Endodermal cell (in vitro differentiated cells): ENCODE data around the gene GLG1. TPM values are rescaled to one million over a fixed set of nuclear protein-coding genes. Genes with fewer than 3 reads are reported as not detected.
"Not testable (repeated sequence)": the region's sequence is repeated elsewhere in the genome, so short reads cannot be mapped to it uniquely, and the experiment has no call there.

ENCODE experiments used
- DNase-seq: peaks from one replicate; pipeline ENCODE4 v3.0.0-alpha.2; 2017
- H3K27ac ChIP-seq: 2 replicates; pipeline ENCODE4 v1.5.1; 2013; ENCODE audit warnings: mild to moderate bottlenecking, low read depth, low read length, moderate library complexity
- H3K27me3 ChIP-seq: 2 replicates; pipeline ENCODE4 v1.6.1; 2013; ENCODE audit warnings: mild to moderate bottlenecking, low read length, moderate library complexity; ENCODE audit not compliant: insufficient read depth, control insufficient read depth, poor library complexity, severe bottlenecking
- H3K36me3 ChIP-seq: 2 replicates; pipeline ENCODE4 v1.7.0; 2013; ENCODE audit warnings: mild to moderate bottlenecking, low read length, moderate library complexity; ENCODE audit not compliant: control insufficient read depth, insufficient read depth
- H3K4me1 ChIP-seq: one replicate; pipeline ENCODE4 v1.7.0; 2013; ENCODE audit warnings: low read length; ENCODE audit not compliant: control insufficient read depth, insufficient read depth
- H3K4me3 ChIP-seq: 2 replicates; pipeline ENCODE4 v1.5.1; 2013; ENCODE audit warnings: mild to moderate bottlenecking, low read length, moderate library complexity
- H3K9ac ChIP-seq: 2 replicates; pipeline ENCODE4 v1.6.1; 2013; ENCODE audit warnings: mild to moderate bottlenecking, low read length, moderate library complexity; ENCODE audit not compliant: poor library complexity, severe bottlenecking; ENCODE audit errors: extremely low read depth
- H3K9me3 ChIP-seq: 2 replicates; pipeline ENCODE4 v1.6.1; 2013; ENCODE audit warnings: mild to moderate bottlenecking, low read length, moderate library complexity; ENCODE audit not compliant: control insufficient read depth
- H3K27ac Mint-ChIP-seq: 2 replicates; pipeline ENCODE4 v1.8.0; 2020; ENCODE audit warnings: mixed read lengths
- H3K27me3 Mint-ChIP-seq: 2 replicates; pipeline ENCODE4 v1.8.0; 2021; ENCODE audit warnings: mild to moderate bottlenecking, mixed read lengths; ENCODE audit not compliant: insufficient read depth
- H3K36me3 Mint-ChIP-seq: 2 replicates; pipeline ENCODE4 v1.8.0; 2020; ENCODE audit warnings: low read depth, mixed read lengths
- H3K4me1 Mint-ChIP-seq: 2 replicates; pipeline ENCODE4 v1.8.0; 2020; ENCODE audit warnings: mixed read lengths
- H3K4me3 Mint-ChIP-seq: 2 replicates; pipeline ENCODE4 v1.8.0; 2020; ENCODE audit warnings: mild to moderate bottlenecking, moderate library complexity, mixed read lengths
- H3K9me3 Mint-ChIP-seq: 2 replicates; pipeline ENCODE4 v1.8.0; 2020; ENCODE audit warnings: mild to moderate bottlenecking, mixed read lengths
- CTCF ChIP-seq: fragments of 200-600 bp; sonication (generic); conservative IDR thresholded peaks from 2 replicates; pipeline ENCODE4 v1.5.0; 2021; ENCODE audit warnings: antibody characterized with exemption, mild to moderate bottlenecking
- WGBS, 2 experiments: methylation state at CpG; one replicate each; pipeline versions ENCODE4 v1.1.5 to v1.1.7; 2013; ENCODE audit warnings: missing lambda C conversion rate in 2 of 2, mixed read lengths in 1 of 2; ENCODE audit not compliant: insufficient coverage in 1 of 2, insufficient read length in 1 of 2; 5-methylcytosine and 5-hydroxymethylcytosine counted together
- total RNA-seq, 2 donors: library from RNA; stranded (reverse); fragmentation: NEBNext Ultra II Directional in 1 of 2; extraction: Animal tissue kit (Norgen Biotek cat#: 25700) in 1 of 2; gene quantifications; 2 replicates in 1 of 2; 3 replicates in 1 of 2; pipeline ENCODE4 v1.2.1, GENCODE V29; 2021

GLG1 gene
- total RNA-seq, 2 donors from 2014 or later, result 120 to 136 TPM

GRCh38 chr16:74524926-74525325 is 82.0 kb downstream of the GLG1 start:
- Mint-ChIP-seq H3K27ac (no peak overlapping the region), H3K27me3 (no peaks in the 10 kb centered on the region), H3K4me1 (peaks cover 22% of the 10 kb centered on the region), H3K36me3 (peaks cover 25% of the 10 kb centered on the region), H3K4me3 (no peak overlapping the region), H3K9me3 (peaks cover 12% of the 10 kb centered on the region)
- H3K4me3 ChIP-seq, result no peak overlapping the region
- no peak overlapping the region for H3K27ac ChIP-seq
- H3K9me3 ChIP-seq, result peaks cover 17% of the 10 kb centered on the region
- TF ChIP-seq CTCF, result no peak
- H3K27me3 ChIP-seq, result no peaks in the 10 kb centered on the region
- H3K9ac ChIP-seq, result no peak overlapping the region
- DNase-seq, result no peak
- peaks cover 23% of the 10 kb centered on the region for H3K36me3 ChIP-seq
- no peaks in the 10 kb centered on the region for H3K4me1 ChIP-seq

- Histone ChIP-seq H3K4me1 (no peaks in the 10 kb centered on the region), H3K36me3 (peaks cover 24% of the 10 kb centered on the region), H3K4me3 (no peak overlapping the region), H3K27me3 (no peaks in the 10 kb centered on the region), H3K9me3 (peaks cover 17% of the 10 kb centered on the region), H3K9ac (no peak overlapping the region), H3K27ac (no peak overlapping the region)
- H3K27me3 Mint-ChIP-seq, result no peaks in the 10 kb centered on the region
- peaks cover 29% of the 10 kb centered on the region for H3K36me3 Mint-ChIP-seq
- no peak for DNase-seq
- no peak for TF ChIP-seq CTCF
- no peak overlapping the region for H3K4me3 Mint-ChIP-seq
- H3K27ac Mint-ChIP-seq, result no peak overlapping the region
- H3K4me1 Mint-ChIP-seq, result peaks cover 22% of the 10 kb centered on the region
- 92% methylated on average over 3 to 5 of the region's 5 CpGs for WGBS, 2 experiments
- H3K9me3 Mint-ChIP-seq, result peaks cover 17% of the 10 kb centered on the region
These were observed 82.8 kb downstream of the GLG1 start for GRCh38 chr16:74524117-74524516.

GRCh38 chr16:74523706-74524105 is 83.2 kb downstream of the GLG1 start:
- H3K27ac Mint-ChIP-seq, H3K27ac ChIP-seq, H3K9ac ChIP-seq, DNase-seq, H3K4me3 Mint-ChIP-seq, H3K27me3 ChIP-seq, H3K4me3 ChIP-seq, H3K27me3 Mint-ChIP-seq, H3K4me1 ChIP-seq: not testable (repeated sequence)
- WGBS, 2 experiments, result 94 to 100% methylated on average over 3 of the region's 3 CpGs
- H3K9me3 Mint-ChIP-seq, result peaks cover 17% of the 10 kb centered on the region
- Histone ChIP-seq H3K36me3 (peaks cover 24% of the 10 kb centered on the region), H3K9me3 (peaks cover 17% of the 10 kb centered on the region)
- peaks cover 32% of the 10 kb centered on the region for H3K36me3 Mint-ChIP-seq
- H3K4me1 Mint-ChIP-seq, result peaks cover 22% of the 10 kb centered on the region

DNA sequence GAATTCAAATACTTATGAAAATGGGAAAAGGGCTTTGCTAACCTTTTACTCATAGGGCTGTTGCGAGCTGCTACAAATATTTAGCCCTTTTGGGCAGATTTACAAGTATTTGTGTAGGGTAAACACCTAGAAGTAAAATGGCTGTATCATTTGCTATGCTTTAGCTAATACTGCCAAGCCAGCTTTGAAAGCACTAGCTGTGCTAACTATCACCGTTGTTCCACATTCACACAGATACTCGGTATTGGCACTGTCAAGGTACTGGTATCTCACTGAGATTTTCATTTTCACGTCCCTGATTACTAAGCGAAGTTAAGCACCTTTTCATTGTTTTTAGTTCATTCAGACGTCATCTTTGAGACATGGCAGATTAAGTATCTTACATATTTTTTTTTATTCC is 84.8 kb downstream of the GLG1 start:
- peaks cover 27% of the 10 kb centered on the region for H3K4me1 Mint-ChIP-seq
- H3K9me3 Mint-ChIP-seq, result peaks cover 17% of the 10 kb centered on the region
- no peaks in the 10 kb centered on the region for H3K4me1 ChIP-seq
- no peak overlapping the region for H3K4me3 Mint-ChIP-seq
- H3K36me3 ChIP-seq, result peaks cover 24% of the 10 kb centered on the region
- 85 to 94% methylated on average over 6 of the region's 6 CpGs for WGBS, 2 experiments
- no peaks in the 10 kb centered on the region for H3K27me3 ChIP-seq
- TF ChIP-seq CTCF, result no peak
- H3K27me3 Mint-ChIP-seq, result no peaks in the 10 kb centered on the region
- H3K9me3 ChIP-seq, result peaks cover 17% of the 10 kb centered on the region
- H3K36me3 Mint-ChIP-seq, result peaks cover 29% of the 10 kb centered on the region
- no peak overlapping the region for H3K4me3 ChIP-seq
- no peak overlapping the region for H3K27ac ChIP-seq
- no peak overlapping the region for H3K27ac Mint-ChIP-seq
- DNase-seq, result no peak
- no peak overlapping the region for H3K9ac ChIP-seq
